ENCODE measurements around the gene GRM8.
"Not testable (repeated sequence)": the region's sequence is repeated elsewhere in the genome, so short reads cannot be mapped to it uniquely, and the experiment has no call there.

GRM8 gene

GRCh38 chr7:126685596-126685995, 567.1 kb downstream of the GRM8 start:
- no peaks in the 10 kb centered on the region for H3K27me3 ChIP-seq (ENCODE audit: insufficient read depth, low read length, poor library complexity)
- H3K4me3 ChIP-seq (ENCODE audit: low read depth in 1 of 2, low read length in 2 of 2), result no peak overlapping the region
- DNase-seq (no peak), ATAC-seq (ENCODE audit: insufficient read depth, low read depth) (no peak)
- H3K9ac ChIP-seq (ENCODE audit: low read depth, low read length), result no peak overlapping the region
- no peaks in the 10 kb centered on the region for H3K4me1 ChIP-seq (ENCODE audit: insufficient read depth, low read length)
- H3K4me2 ChIP-seq (ENCODE audit: insufficient read depth, low read length), result no peak overlapping the region
- no peak overlapping the region for H2AFZ ChIP-seq (ENCODE audit: low read depth, low read length)
- TF ChIP-seq CTCF (IDR thresholded peaks at IDR 0.05; ENCODE audit: borderline replicate concordance, extremely low read depth, low read length, poor library complexity, severe bottlenecking) (no peak), EZH2 (IDR thresholded peaks at IDR 0.05; ENCODE audit: borderline replicate concordance, low read depth, low read length, severe bottlenecking) (no peak)
- H4K20me1 ChIP-seq (ENCODE audit: insufficient read depth, low read length), result no peaks in the 10 kb centered on the region
- H3K9me3 ChIP-seq (ENCODE audit: insufficient read depth, low read length, severe bottlenecking), result peaks cover 9% of the 10 kb centered on the region
- H3K79me2 ChIP-seq (ENCODE audit: insufficient read depth, low read length), result no peaks in the 10 kb centered on the region
- H3K27ac ChIP-seq (ENCODE audit: low read length), result no peak overlapping the region
- H3K36me3 ChIP-seq (ENCODE audit: insufficient read depth, low read length), result no peaks in the 10 kb centered on the region

- H3K4me2 ChIP-seq (ENCODE audit: insufficient read depth, low read length), result no peak overlapping the region
- H3K4me1 ChIP-seq (ENCODE audit: insufficient read depth, low read length), result no peaks in the 10 kb centered on the region
Observed at GRCh38 chr7:126685018-126685573, 567.6 kb downstream of the GRM8 start.

GRCh38 chr7:126682176-126682575, 570.6 kb downstream of the GRM8 start:
- DNase-seq (no peak), ATAC-seq (ENCODE audit: insufficient read depth, low read depth) (no peak)
- H3K4me2 ChIP-seq (ENCODE audit: insufficient read depth, low read length), result no peak overlapping the region
- no peak overlapping the region for H3K27ac ChIP-seq (ENCODE audit: low read length)
- H3K9ac ChIP-seq (ENCODE audit: low read depth, low read length), result no peak overlapping the region
- no peaks in the 10 kb centered on the region for H3K4me1 ChIP-seq (ENCODE audit: insufficient read depth, low read length)
- H3K79me2 ChIP-seq (ENCODE audit: insufficient read depth, low read length), result no peaks in the 10 kb centered on the region
- H3K9me3 ChIP-seq (ENCODE audit: insufficient read depth, low read length, severe bottlenecking), result peaks cover 3% of the 10 kb centered on the region
- no peak for TF ChIP-seq CTCF (IDR thresholded peaks at IDR 0.05; ENCODE audit: borderline replicate concordance, extremely low read depth, low read length, poor library complexity, severe bottlenecking)
- TF ChIP-seq EZH2 (IDR thresholded peaks at IDR 0.05; ENCODE audit: borderline replicate concordance, low read depth, low read length, severe bottlenecking), result no peak
- H3K36me3 ChIP-seq (ENCODE audit: insufficient read depth, low read length), result no peaks in the 10 kb centered on the region
- H3K4me3 ChIP-seq (ENCODE audit: low read depth in 1 of 2, low read length in 2 of 2), result no peak overlapping the region
- H3K27me3 ChIP-seq (ENCODE audit: insufficient read depth, low read length, poor library complexity), result no peaks in the 10 kb centered on the region
- H4K20me1 ChIP-seq (ENCODE audit: insufficient read depth, low read length), result no peaks in the 10 kb centered on the region
- H2AFZ ChIP-seq (ENCODE audit: low read depth, low read length), result no peak overlapping the region

More at GRCh38 chr7:126685018-126685573, 567.6 kb downstream of the GRM8 start:
- Histone ChIP-seq H3K9me3 (ENCODE audit: insufficient read depth, low read length, severe bottlenecking) (peaks cover 4% of the 10 kb centered on the region), H3K36me3 (ENCODE audit: insufficient read depth, low read length) (no peaks in the 10 kb centered on the region), H3K79me2 (ENCODE audit: insufficient read depth, low read length) (no peaks in the 10 kb centered on the region), H4K20me1 (ENCODE audit: insufficient read depth, low read length) (no peaks in the 10 kb centered on the region), H2AFZ (ENCODE audit: low read depth, low read length) (no peak overlapping the region), H3K27me3 (ENCODE audit: insufficient read depth, low read length, poor library complexity) (no peaks in the 10 kb centered on the region), H3K9ac (ENCODE audit: low read depth, low read length) (no peak overlapping the region), H3K27ac (ENCODE audit: low read length) (no peak overlapping the region), H3K4me3 (ENCODE audit: low read depth in 1 of 2, low read length in 2 of 2) (no peak overlapping the region)
- DNase-seq, result no peak
- TF ChIP-seq EZH2 (IDR thresholded peaks at IDR 0.05; ENCODE audit: borderline replicate concordance, low read depth, low read length, severe bottlenecking) (no peak), CTCF (IDR thresholded peaks at IDR 0.05; ENCODE audit: borderline replicate concordance, extremely low read depth, low read length, poor library complexity, severe bottlenecking) (no peak)
- ATAC-seq (ENCODE audit: insufficient read depth, low read depth), result no peak

- not testable (repeated sequence) for H3K4me2 ChIP-seq (ENCODE audit: insufficient read depth, low read length); H3K4me3 ChIP-seq (ENCODE audit: low read depth in 1 of 2, low read length in 2 of 2); H3K27me3 ChIP-seq (ENCODE audit: insufficient read depth, low read length, poor library complexity); DNase-seq; H3K9ac ChIP-seq (ENCODE audit: low read depth, low read length); H4K20me1 ChIP-seq (ENCODE audit: insufficient read depth, low read length); H3K4me1 ChIP-seq (ENCODE audit: insufficient read depth, low read length); H3K36me3 ChIP-seq (ENCODE audit: insufficient read depth, low read length); H3K9me3 ChIP-seq (ENCODE audit: insufficient read depth, low read length, severe bottlenecking); ATAC-seq (ENCODE audit: insufficient read depth, low read depth); H3K79me2 ChIP-seq (ENCODE audit: insufficient read depth, low read length); H2AFZ ChIP-seq (ENCODE audit: low read depth, low read length); H3K27ac ChIP-seq (ENCODE audit: low read length)
Observed at GRCh38 chr7:126668762-126669161, 584.0 kb downstream of the GRM8 start.

Measured in DND-41 (cell line).